WTC11 (cell line): ENCODE measurements around the gene UBD. TPM values are rescaled to one million over a fixed set of nuclear protein-coding genes. Genes with fewer than 3 reads are reported as not detected.
A peak's percentile ranks its signal among the peaks of the same experiment; 100 is the strongest.

Experiments used
- ATAC-seq: fragments of 200-7000 bp; cut with Tn5 transposase; 2 replicates; pipeline ENCODE4 v1.10.0; 2021; ENCODE audit warnings: mild to moderate bottlenecking, moderate library complexity
- CTCF ChIA-PET: fragments of 300-600 bp; sonication (Branson Sonifier 250); formaldehyde crosslinking; loops from one replicate; lab custom pipeline; 2021; ENCODE audit warnings: antibody characterized with exemption; lab: Charles Lee
- POLR2A ChIA-PET: fragments of 350-600 bp; sonication (Branson Sonifier 250); formaldehyde crosslinking; loops from one replicate; lab custom pipeline; 2021; ENCODE audit warnings: antibody characterized with exemption; lab: Charles Lee
- DNase-seq: peaks from one replicate; pipeline ENCODE4 v3.0.0; 2021; ENCODE audit warnings: low spot score
- H3K27ac Mint-ChIP-seq: 2 replicates; pipeline ENCODE4 v1.8.0; 2021; ENCODE audit warnings: mixed read lengths
- H3K27me3 Mint-ChIP-seq: 2 replicates; pipeline ENCODE4 v1.8.0; 2021; ENCODE audit warnings: low read depth, mild to moderate bottlenecking, moderate library complexity, mixed read lengths
- H3K36me3 Mint-ChIP-seq: 2 replicates; pipeline ENCODE4 v1.8.0; 2021; ENCODE audit warnings: mixed read lengths
- H3K4me1 Mint-ChIP-seq: 2 replicates; pipeline ENCODE4 v1.8.0; 2022; ENCODE audit warnings: mixed read lengths
- H3K4me3 Mint-ChIP-seq: 2 replicates; pipeline ENCODE4 v1.8.0; 2021; ENCODE audit warnings: mild to moderate bottlenecking, moderate library complexity, mixed read lengths
- H3K9me3 Mint-ChIP-seq: 2 replicates; pipeline ENCODE4 v1.8.0; 2021; ENCODE audit warnings: mixed read lengths
- CBFB ChIP-seq: sonication (generic); formaldehyde crosslinking; IDR thresholded peaks from 2 replicates; pipeline ENCODE4 v1.8.1; 2022; ENCODE audit warnings: mild to moderate bottlenecking, low read depth, missing genetic modification reagents
- CREB1 ChIP-seq: sonication (generic); formaldehyde crosslinking; IDR thresholded peaks from 2 replicates; pipeline ENCODE4 v1.8.0; 2023; ENCODE audit warnings: mild to moderate bottlenecking, missing genetic modification reagents
- ETV6 ChIP-seq: sonication (generic); formaldehyde crosslinking; IDR thresholded peaks from 2 replicates; pipeline ENCODE4 v1.8.1; 2022; ENCODE audit warnings: mild to moderate bottlenecking, missing genetic modification reagents
- HMGA2 ChIP-seq: fragments of 250-450 bp; sonication (Bioruptor Pico); IDR thresholded peaks from 2 replicates; pipeline ENCODE4 v1.4.0; 2021; ENCODE audit warnings: mild to moderate bottlenecking, moderate library complexity
- JUN ChIP-seq: sonication (generic); formaldehyde crosslinking; IDR thresholded peaks from 2 replicates; pipeline ENCODE4 v1.8.0; 2023; ENCODE audit warnings: mild to moderate bottlenecking, missing genetic modification reagents
- NFE2L1 ChIP-seq: sonication (generic); formaldehyde crosslinking; IDR thresholded peaks from 2 replicates; pipeline ENCODE4 v1.8.1; 2023; ENCODE audit warnings: missing genetic modification reagents
- RORB ChIP-seq: fragments of 250-450 bp; sonication (Bioruptor Pico); IDR thresholded peaks from 2 replicates; pipeline ENCODE4 v1.9.0; 2021; ENCODE audit warnings: mild to moderate bottlenecking
- SOX15 ChIP-seq: fragments of 250-450 bp; sonication (Bioruptor Pico); IDR thresholded peaks from 2 replicates; pipeline ENCODE4 v1.9.0; 2021; ENCODE audit warnings: mild to moderate bottlenecking
- SP1 ChIP-seq: sonication (generic); formaldehyde crosslinking; conservative IDR thresholded peaks from 2 replicates; pipeline ENCODE4 v1.8.1; 2022; ENCODE audit warnings: missing genetic modification reagents
- TEAD1 ChIP-seq: sonication (generic); formaldehyde crosslinking; IDR thresholded peaks from 2 replicates; pipeline ENCODE4 v1.8.0; 2022; ENCODE audit warnings: mild to moderate bottlenecking, missing genetic modification reagents
- TEAD4 ChIP-seq: sonication (generic); formaldehyde crosslinking; IDR thresholded peaks from 2 replicates; pipeline ENCODE4 v1.8.0; 2022; ENCODE audit warnings: mild to moderate bottlenecking, missing genetic modification reagents
- ZBTB21 ChIP-seq: sonication (generic); formaldehyde crosslinking; IDR thresholded peaks from 2 replicates; pipeline ENCODE4 v1.8.1; 2023; ENCODE audit warnings: mild to moderate bottlenecking, missing genetic modification reagents, borderline replicate concordance
- ZNF138 ChIP-seq: sonication (generic); formaldehyde crosslinking; conservative IDR thresholded peaks from 2 replicates; pipeline ENCODE4 v1.8.1; 2022; ENCODE audit warnings: mild to moderate bottlenecking, moderate library complexity, missing genetic modification reagents
- ZNF232 ChIP-seq: sonication (generic); formaldehyde crosslinking; IDR thresholded peaks from 2 replicates; pipeline ENCODE4 v1.8.0; 2022; ENCODE audit warnings: mild to moderate bottlenecking, missing genetic modification reagents
- total RNA-seq: library from RNA; stranded (reverse); gene quantifications from 3 replicates; pipeline ENCODE4 v1.2.3, GENCODE V29; 2021
- TF ChIP-seq, protein P1 (sequence below): sonication (generic); formaldehyde crosslinking; IDR thresholded peaks from 2 replicates; pipeline ENCODE4 v1.8.1; 2022; ENCODE audit warnings: low read depth, missing genetic modification reagents, borderline replicate concordance
- TF ChIP-seq, protein P2 (sequence below): sonication (generic); formaldehyde crosslinking; IDR thresholded peaks from 2 replicates; pipeline ENCODE4 v1.8.1; 2022; ENCODE audit warnings: missing genetic modification reagents, borderline replicate concordance
- TF ChIP-seq, protein P3 (sequence below): fragments of 250-450 bp; sonication (Bioruptor Pico); IDR thresholded peaks from 2 replicates; pipeline ENCODE4 v1.9.0; 2021; ENCODE audit warnings: mild to moderate bottlenecking
- TF ChIP-seq, protein P4 (sequence below): sonication (generic); formaldehyde crosslinking; IDR thresholded peaks from 2 replicates; pipeline ENCODE4 v1.8.1; 2023; ENCODE audit warnings: mild to moderate bottlenecking, missing genetic modification reagents
- TF ChIP-seq, protein P5 (sequence below): sonication (generic); formaldehyde crosslinking; IDR thresholded peaks from 2 replicates; pipeline ENCODE4 v1.8.1; 2023; ENCODE audit warnings: mild to moderate bottlenecking, missing genetic modification reagents
- TF ChIP-seq, protein P6 (sequence below): fragments of 250-450 bp; sonication (Bioruptor Pico); IDR thresholded peaks from 2 replicates; pipeline ENCODE4 v1.8.0; 2021; ENCODE audit warnings: mild to moderate bottlenecking
- TF ChIP-seq, protein P7 (sequence below): sonication (generic); formaldehyde crosslinking; IDR thresholded peaks from 2 replicates; pipeline ENCODE4 v1.8.0; 2022; ENCODE audit warnings: mild to moderate bottlenecking, missing genetic modification reagents
- TF ChIP-seq, protein P8 (sequence below): sonication (generic); formaldehyde crosslinking; IDR thresholded peaks from 2 replicates; pipeline ENCODE4 v1.8.1; 2022; ENCODE audit warnings: low read depth, mild to moderate bottlenecking, moderate library complexity, missing genetic modification reagents, borderline replicate concordance
- TF ChIP-seq, protein P9 (sequence below): sonication (generic); formaldehyde crosslinking; IDR thresholded peaks from 2 replicates; pipeline ENCODE4 v1.8.0; 2022; ENCODE audit warnings: mild to moderate bottlenecking, missing genetic modification reagents
- TF ChIP-seq, protein P10 (sequence below): fragments of 250-450 bp; sonication (Bioruptor Pico); IDR thresholded peaks from 2 replicates; pipeline ENCODE4 v1.9.0; 2021; ENCODE audit warnings: moderate library complexity, mild to moderate bottlenecking, inconsistent platforms, borderline replicate concordance

The UBD gene
- total RNA-seq, 1 experiment from 2014 or later, result 0.15 TPM

DNA sequence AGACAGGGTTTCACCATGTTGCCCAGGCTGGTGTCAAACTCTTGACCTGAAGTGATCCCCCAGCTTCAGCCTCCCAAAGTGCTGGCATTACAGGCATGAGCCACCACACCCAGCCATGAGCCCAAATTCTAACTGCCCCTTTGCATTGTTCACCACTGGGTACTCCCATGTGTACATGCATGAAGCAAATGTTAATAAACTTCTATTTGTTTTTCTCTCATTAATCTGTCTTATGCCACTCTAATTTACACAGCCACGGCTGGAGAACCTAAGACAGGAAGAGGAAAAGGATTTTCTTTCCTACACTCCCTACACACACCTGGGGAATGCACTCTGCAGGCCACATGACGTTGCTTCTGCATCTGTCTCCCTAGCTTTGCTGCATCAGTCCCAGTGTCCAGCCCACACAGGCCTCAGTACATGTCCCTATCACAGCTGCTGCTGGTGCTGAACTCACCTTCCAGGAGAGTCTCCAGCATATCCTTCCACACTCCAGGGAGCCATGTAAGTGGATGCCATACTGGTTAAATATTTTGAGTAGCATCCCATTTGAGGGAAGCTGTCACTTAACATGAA, 38.7 kb upstream of the UBD start (continued):
- TF ChIP-seq, protein P1, sequence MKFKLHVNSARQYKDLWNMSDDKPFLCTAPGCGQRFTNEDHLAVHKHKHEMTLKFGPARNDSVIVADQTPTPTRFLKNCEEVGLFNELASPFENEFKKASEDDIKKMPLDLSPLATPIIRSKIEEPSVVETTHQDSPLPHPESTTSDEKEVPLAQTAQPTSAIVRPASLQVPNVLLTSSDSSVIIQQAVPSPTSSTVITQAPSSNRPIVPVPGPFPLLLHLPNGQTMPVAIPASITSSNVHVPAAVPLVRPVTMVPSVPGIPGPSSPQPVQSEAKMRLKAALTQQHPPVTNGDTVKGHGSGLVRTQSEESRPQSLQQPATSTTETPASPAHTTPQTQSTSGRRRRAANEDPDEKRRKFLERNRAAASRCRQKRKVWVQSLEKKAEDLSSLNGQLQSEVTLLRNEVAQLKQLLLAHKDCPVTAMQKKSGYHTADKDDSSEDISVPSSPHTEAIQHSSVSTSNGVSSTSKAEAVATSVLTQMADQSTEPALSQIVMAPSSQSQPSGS, result no peak
- TF ChIP-seq ZNF138 (CRISPR knock-in tag) (no peak), TEAD1 (CRISPR knock-in tag) (peak; percentile 68; the same call in 1 of the 2 replicates), ETV6 (CRISPR knock-in tag) (0 out of 2 replicates have a peak, but pooled peaks have one; percentile 20), CBFB (no peak), ZNF232 (CRISPR knock-in tag) (no peak), RORB (CRISPR knock-in tag) (no peak), ZBTB21 (CRISPR knock-in tag) (no peak)
- TF ChIP-seq, protein P2, sequence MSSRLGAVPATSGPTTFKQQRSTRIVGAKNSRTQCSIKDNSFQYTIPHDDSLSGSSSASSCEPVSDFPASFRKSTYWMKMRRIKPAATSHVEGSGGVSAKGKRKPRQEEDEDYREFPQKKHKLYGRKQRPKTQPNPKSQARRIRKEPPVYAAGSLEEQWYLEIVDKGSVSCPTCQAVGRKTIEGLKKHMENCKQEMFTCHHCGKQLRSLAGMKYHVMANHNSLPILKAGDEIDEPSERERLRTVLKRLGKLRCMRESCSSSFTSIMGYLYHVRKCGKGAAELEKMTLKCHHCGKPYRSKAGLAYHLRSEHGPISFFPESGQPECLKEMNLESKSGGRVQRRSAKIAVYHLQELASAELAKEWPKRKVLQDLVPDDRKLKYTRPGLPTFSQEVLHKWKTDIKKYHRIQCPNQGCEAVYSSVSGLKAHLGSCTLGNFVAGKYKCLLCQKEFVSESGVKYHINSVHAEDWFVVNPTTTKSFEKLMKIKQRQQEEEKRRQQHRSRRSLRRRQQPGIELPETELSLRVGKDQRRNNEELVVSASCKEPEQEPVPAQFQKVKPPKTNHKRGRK (CRISPR knock-in tag), result no peak
- TF ChIP-seq, protein P3, sequence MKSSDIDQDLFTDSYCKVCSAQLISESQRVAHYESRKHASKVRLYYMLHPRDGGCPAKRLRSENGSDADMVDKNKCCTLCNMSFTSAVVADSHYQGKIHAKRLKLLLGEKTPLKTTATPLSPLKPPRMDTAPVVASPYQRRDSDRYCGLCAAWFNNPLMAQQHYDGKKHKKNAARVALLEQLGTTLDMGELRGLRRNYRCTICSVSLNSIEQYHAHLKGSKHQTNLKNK (CRISPR knock-in tag), result no peak
- TF ChIP-seq, protein P4, sequence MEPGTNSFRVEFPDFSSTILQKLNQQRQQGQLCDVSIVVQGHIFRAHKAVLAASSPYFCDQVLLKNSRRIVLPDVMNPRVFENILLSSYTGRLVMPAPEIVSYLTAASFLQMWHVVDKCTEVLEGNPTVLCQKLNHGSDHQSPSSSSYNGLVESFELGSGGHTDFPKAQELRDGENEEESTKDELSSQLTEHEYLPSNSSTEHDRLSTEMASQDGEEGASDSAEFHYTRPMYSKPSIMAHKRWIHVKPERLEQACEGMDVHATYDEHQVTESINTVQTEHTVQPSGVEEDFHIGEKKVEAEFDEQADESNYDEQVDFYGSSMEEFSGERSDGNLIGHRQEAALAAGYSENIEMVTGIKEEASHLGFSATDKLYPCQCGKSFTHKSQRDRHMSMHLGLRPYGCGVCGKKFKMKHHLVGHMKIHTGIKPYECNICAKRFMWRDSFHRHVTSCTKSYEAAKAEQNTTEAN (CRISPR knock-in tag), result no peak
- TF ChIP-seq, protein P5, sequence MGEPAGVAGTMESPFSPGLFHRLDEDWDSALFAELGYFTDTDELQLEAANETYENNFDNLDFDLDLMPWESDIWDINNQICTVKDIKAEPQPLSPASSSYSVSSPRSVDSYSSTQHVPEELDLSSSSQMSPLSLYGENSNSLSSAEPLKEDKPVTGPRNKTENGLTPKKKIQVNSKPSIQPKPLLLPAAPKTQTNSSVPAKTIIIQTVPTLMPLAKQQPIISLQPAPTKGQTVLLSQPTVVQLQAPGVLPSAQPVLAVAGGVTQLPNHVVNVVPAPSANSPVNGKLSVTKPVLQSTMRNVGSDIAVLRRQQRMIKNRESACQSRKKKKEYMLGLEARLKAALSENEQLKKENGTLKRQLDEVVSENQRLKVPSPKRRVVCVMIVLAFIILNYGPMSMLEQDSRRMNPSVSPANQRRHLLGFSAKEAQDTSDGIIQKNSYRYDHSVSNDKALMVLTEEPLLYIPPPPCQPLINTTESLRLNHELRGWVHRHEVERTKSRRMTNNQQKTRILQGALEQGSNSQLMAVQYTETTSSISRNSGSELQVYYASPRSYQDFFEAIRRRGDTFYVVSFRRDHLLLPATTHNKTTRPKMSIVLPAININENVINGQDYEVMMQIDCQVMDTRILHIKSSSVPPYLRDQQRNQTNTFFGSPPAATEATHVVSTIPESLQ (CRISPR knock-in tag), result no peak
- TF ChIP-seq, protein P6, sequence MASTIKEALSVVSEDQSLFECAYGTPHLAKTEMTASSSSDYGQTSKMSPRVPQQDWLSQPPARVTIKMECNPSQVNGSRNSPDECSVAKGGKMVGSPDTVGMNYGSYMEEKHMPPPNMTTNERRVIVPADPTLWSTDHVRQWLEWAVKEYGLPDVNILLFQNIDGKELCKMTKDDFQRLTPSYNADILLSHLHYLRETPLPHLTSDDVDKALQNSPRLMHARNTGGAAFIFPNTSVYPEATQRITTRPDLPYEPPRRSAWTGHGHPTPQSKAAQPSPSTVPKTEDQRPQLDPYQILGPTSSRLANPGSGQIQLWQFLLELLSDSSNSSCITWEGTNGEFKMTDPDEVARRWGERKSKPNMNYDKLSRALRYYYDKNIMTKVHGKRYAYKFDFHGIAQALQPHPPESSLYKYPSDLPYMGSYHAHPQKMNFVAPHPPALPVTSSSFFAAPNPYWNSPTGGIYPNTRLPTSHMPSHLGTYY, result no peak
- TF ChIP-seq, protein P7, sequence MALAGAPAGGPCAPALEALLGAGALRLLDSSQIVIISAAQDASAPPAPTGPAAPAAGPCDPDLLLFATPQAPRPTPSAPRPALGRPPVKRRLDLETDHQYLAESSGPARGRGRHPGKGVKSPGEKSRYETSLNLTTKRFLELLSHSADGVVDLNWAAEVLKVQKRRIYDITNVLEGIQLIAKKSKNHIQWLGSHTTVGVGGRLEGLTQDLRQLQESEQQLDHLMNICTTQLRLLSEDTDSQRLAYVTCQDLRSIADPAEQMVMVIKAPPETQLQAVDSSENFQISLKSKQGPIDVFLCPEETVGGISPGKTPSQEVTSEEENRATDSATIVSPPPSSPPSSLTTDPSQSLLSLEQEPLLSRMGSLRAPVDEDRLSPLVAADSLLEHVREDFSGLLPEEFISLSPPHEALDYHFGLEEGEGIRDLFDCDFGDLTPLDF (CRISPR knock-in tag), result no peak
- TF ChIP-seq, protein P8, sequence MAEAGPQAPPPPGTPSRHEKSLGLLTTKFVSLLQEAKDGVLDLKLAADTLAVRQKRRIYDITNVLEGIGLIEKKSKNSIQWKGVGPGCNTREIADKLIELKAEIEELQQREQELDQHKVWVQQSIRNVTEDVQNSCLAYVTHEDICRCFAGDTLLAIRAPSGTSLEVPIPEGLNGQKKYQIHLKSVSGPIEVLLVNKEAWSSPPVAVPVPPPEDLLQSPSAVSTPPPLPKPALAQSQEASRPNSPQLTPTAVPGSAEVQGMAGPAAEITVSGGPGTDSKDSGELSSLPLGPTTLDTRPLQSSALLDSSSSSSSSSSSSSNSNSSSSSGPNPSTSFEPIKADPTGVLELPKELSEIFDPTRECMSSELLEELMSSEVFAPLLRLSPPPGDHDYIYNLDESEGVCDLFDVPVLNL (CRISPR knock-in tag), result no peak

DNA sequence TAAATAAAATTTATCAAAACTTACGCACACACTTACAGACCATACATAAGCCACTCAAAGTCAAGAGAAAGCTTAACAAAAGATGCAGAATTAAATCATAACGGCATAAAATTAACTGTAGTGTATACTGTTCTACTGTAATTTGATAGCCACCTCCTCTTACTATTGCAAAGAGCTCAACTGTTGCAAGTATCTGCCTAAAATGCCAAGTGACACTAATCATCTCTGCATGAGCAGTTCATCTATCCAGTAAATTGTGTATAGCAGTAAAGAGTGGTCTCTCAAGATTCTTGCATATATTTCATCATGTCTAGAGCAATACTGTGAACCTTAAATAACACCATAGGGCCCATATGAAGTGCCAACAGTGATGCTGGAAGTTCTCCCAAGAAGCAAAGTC, 37.7 kb upstream of the UBD start:
- Mint-ChIP-seq H3K4me1 (peaks cover 32% of the 10 kb centered on the region), H3K27ac (no peak overlapping the region), H3K27me3 (no peaks in the 10 kb centered on the region), H3K4me3 (no peak overlapping the region), H3K9me3 (0 out of 2 replicates have a peak, but pooled peaks cover 3% of the 10 kb centered on the region), H3K36me3 (peaks cover 31% of the 10 kb centered on the region)
- ATAC-seq (no peak), DNase-seq (no peak)
- ChIA-PET POLR2A (interaction anchor here (0.6 to 0.7 kb wide), 3 partner anchors 8 to 621 kb away, joined by 3 read pairs; no protein-coding TSS in a partner anchor), CTCF (interaction anchor here (1.0 kb wide), 2 partner anchors 73 to 221 kb away, joined by 3 to 4 read pairs; no protein-coding TSS in a partner anchor)
- TF ChIP-seq JUN (no peak), CREB1 (CRISPR knock-in tag) (no peak), HMGA2 (CRISPR knock-in tag) (no peak), TEAD4 (CRISPR knock-in tag) (no peak), SOX15 (no peak), SP1 (CRISPR knock-in tag) (no peak), NFE2L1 (CRISPR knock-in tag) (no peak)
- TF ChIP-seq, protein P9, sequence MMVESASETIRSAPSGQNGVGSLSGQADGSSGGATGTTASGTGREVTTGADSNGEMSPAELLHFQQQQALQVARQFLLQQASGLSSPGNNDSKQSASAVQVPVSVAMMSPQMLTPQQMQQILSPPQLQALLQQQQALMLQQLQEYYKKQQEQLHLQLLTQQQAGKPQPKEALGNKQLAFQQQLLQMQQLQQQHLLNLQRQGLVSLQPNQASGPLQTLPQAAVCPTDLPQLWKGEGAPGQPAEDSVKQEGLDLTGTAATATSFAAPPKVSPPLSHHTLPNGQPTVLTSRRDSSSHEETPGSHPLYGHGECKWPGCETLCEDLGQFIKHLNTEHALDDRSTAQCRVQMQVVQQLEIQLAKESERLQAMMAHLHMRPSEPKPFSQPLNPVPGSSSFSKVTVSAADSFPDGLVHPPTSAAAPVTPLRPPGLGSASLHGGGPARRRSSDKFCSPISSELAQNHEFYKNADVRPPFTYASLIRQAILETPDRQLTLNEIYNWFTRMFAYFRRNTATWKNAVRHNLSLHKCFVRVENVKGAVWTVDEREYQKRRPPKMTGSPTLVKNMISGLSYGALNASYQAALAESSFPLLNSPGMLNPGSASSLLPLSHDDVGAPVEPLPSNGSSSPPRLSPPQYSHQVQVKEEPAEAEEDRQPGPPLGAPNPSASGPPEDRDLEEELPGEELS (CRISPR knock-in tag), result no peak
- TF ChIP-seq, protein P10, sequence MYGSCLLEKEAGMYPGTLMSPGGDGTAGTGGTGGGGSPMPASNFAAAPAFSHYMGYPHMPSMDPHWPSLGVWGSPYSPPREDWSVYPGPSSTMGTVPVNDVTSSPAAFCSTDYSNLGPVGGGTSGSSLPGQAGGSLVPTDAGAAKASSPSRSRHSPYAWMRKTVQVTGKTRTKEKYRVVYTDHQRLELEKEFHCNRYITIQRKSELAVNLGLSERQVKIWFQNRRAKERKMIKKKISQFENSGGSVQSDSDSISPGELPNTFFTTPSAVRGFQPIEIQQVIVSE (CRISPR knock-in tag), result no peak
